Osteocyte (in vitro differentiated cells): ENCODE results near the gene MTA3. TPM values are rescaled to one million over a fixed set of nuclear protein-coding genes. Genes with fewer than 3 reads are reported as not detected.

Experiments used
- DNase-seq: peaks from one replicate; pipeline ENCODE4 v3.0.0; 2021; ENCODE audit warnings: mixed read lengths; ENCODE audit not compliant: unreplicated experiment; ENCODE audit errors: extremely low spot score
- H3K27ac Mint-ChIP-seq: one replicate; pipeline ENCODE4 v1.8.0; 2021; ENCODE audit warnings: mild to moderate bottlenecking, mixed read lengths; ENCODE audit not compliant: unreplicated experiment
- H3K27me3 Mint-ChIP-seq: one replicate; pipeline ENCODE4 v1.8.0; 2021; ENCODE audit warnings: mixed read lengths; ENCODE audit not compliant: unreplicated experiment
- H3K36me3 Mint-ChIP-seq: one replicate; pipeline ENCODE4 v1.8.0; 2021; ENCODE audit warnings: mixed read lengths; ENCODE audit not compliant: unreplicated experiment
- H3K4me1 Mint-ChIP-seq: one replicate; pipeline ENCODE4 v1.8.0; 2021; ENCODE audit warnings: mixed read lengths; ENCODE audit not compliant: unreplicated experiment
- H3K4me3 Mint-ChIP-seq: one replicate; pipeline ENCODE4 v1.8.0; 2021; ENCODE audit warnings: mild to moderate bottlenecking, moderate library complexity, mixed read lengths; ENCODE audit not compliant: unreplicated experiment
- H3K9me3 Mint-ChIP-seq: one replicate; pipeline ENCODE4 v1.8.0; 2021; ENCODE audit warnings: mixed read lengths; ENCODE audit not compliant: unreplicated experiment
- CTCF ChIP-seq: fragments of 200-600 bp; sonication (generic); IDR thresholded peaks from 2 replicates; pipeline ENCODE4 v1.5.0; 2021; ENCODE audit warnings: antibody characterized with exemption, mild to moderate bottlenecking, moderate library complexity
- total RNA-seq: library from RNA; stranded (reverse); gene quantifications from 2 replicates; pipeline ENCODE4 v1.2.1, GENCODE V29; 2021

MTA3 gene
- total RNA-seq, 1 donor from 2014 or later = 49.2 TPM

- Mint-ChIP-seq H3K9me3 (no peaks in the 10 kb centered on the region), H3K27ac (no peak overlapping the region)
- DNase-seq = no peak
Measured at GRCh38 chr2:42777883-42778805, 209.7 kb downstream of the MTA3 start.

GRCh38 chr2:42781181-42781580, 212.7 kb downstream of the MTA3 start:
- DNase-seq = no peak
- H3K27me3 Mint-ChIP-seq = no peaks in the 10 kb centered on the region
- TF ChIP-seq CTCF = no peak
- no peak overlapping the region for H3K4me3 Mint-ChIP-seq
- no peaks in the 10 kb centered on the region for H3K4me1 Mint-ChIP-seq
- H3K9me3 Mint-ChIP-seq = no peaks in the 10 kb centered on the region
- H3K36me3 Mint-ChIP-seq = peaks cover 2% of the 10 kb centered on the region
- no peak overlapping the region for H3K27ac Mint-ChIP-seq

More at GRCh38 chr2:42777883-42778805, 209.7 kb downstream of the MTA3 start:
- Mint-ChIP-seq H3K27me3 (no peaks in the 10 kb centered on the region), H3K4me1 (no peaks in the 10 kb centered on the region), H3K4me3 (no peak overlapping the region), H3K36me3 (peaks cover 2% of the 10 kb centered on the region)
- no peak for TF ChIP-seq CTCF

- Mint-ChIP-seq H3K27me3 (no peaks in the 10 kb centered on the region), H3K27ac (no peak overlapping the region), H3K36me3 (no peaks in the 10 kb centered on the region), H3K4me3 (no peak overlapping the region), H3K4me1 (no peaks in the 10 kb centered on the region), H3K9me3 (no peaks in the 10 kb centered on the region)
- DNase-seq = peak; percentile 74
- TF ChIP-seq CTCF = no peak
Measured at GRCh38 chr2:42783511-42783910, 215.1 kb downstream of the MTA3 start.

- Mint-ChIP-seq H3K27ac (no peak overlapping the region), H3K9me3 (no peaks in the 10 kb centered on the region), H3K4me1 (no peaks in the 10 kb centered on the region), H3K36me3 (no peaks in the 10 kb centered on the region), H3K4me3 (no peak overlapping the region), H3K27me3 (no peaks in the 10 kb centered on the region)
- peak; percentile 46 for DNase-seq
- TF ChIP-seq CTCF = no peak
Measured at GRCh38 chr2:42784204-42784880, 215.9 kb downstream of the MTA3 start.
